ENCODE results near the gene HMGB2. TPM values are rescaled to one million over a fixed set of nuclear protein-coding genes. Genes with fewer than 3 reads are reported as not detected.

Gene HMGB2
- 87.5 TPM for total RNA-seq

GRCh38 chr4:173334085-173334890 is at the start of gene HMGB2:
Gene HMGB2 (minus strand): TSS chr4:173334358. CDS start chr4:173333649, 709 bp downstream.
- peak; percentile 100 for DNase-seq

GRCh38 chr4:173382349-173382748 is 48.2 kb upstream of the HMGB2 start:
- no peak for DNase-seq

DNA sequence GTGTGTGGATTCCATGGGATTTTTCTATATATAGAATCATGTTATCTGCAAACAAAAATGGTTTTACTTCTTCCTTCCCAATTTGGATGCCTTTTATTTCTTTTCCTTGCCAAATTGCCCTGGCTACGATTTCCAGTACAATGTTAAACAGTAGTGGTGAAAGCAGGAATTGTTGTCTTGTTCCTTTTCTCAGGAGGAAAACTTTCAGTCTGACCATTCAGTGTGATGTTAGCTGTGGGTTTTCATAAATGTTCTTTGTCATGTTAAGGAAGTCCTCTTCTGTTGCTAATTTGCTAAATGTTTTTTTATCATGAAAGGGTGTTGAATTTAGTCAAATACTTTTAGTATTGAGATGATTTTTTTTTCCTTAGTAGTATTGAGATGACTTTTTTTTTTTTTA is 47.5 kb upstream of the HMGB2 start:
- no peak for DNase-seq

DNA sequence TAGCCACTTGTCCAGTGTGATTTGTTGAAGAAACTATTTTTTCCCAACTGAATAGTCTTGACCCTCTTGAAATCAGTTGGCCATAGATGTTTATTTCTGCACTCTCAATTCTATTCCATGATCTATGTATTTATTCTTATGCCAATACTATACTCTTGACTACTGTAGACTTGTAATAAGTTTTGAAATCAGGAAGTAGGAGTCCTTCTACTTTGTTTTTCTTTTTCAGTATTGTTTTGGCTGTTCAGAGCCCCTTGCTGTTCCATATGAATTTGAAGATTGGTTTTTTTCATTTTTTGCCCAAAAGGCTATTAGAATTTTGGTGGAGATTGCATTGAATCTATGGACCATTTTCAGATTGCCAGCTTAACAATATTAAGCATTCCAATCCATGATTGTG is 46.8 kb upstream of the HMGB2 start:
- DNase-seq: no peak

DNA sequence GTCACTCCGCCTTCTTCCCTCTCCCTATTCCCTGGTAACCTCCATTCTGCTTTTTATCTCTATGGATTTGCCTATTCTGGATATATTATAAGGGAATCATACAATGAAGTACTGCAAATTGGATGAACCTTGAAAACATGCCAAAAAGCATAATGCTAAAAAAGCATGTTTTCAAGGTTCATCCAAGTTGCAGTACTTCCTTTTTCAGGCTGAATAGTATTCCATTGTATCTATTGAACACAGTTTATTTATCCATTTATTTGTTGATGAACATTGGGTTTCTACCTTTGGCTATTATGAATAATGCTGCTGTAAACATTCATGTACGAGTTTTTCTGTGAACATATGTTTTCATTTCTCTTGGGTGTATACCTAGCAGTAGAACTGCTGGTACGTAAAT is 45.8 kb upstream of the HMGB2 start:
- DNase-seq: no peak

GRCh38 chr4:173374588-173374987 is 40.4 kb upstream of the HMGB2 start:
- no peak for DNase-seq

DNA sequence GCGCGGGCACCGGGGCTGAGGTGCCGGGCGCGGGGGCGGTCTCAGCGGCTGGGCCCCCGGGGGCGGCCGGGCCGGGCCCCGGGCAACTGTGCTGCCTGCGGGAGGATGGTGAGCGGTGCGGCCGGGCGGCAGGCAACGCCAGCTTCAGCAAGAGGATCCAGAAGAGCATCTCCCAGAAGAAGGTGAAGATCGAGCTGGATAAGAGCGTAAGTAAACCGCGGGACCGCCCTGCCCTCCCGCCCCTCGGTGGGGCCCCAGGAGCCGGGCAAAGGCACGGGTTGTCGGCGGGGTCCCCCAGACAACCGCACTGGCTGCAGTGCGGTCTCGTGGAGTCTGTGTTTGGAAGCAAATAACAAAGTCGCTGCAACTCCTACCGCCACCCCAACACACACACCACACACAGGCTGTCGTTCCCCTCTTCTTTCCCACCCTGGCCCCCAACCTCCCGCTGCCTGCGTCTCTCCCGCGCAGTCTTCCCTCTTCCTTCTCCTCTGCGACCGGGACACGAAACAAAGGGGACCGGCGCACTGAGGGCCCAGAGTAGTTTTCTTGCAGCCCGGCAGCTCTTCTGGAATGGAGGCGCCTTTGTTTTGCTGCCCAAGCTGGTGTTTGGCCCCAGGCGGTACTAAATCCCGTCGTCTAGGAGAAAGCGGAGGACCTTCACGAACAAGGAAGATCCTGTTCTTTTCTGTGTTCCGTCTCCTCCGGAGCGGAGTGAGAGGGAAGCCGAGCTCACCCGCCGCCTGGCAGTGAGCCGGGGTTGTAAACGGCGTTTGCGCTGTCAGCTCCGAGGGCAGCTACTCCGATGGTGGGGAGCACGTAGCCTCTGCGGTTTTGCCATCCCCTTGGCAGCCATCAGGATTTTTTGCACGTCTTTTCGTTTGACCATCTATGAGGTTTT is 37.4 kb upstream of the HMGB2 start:
- DNase-seq: peak; percentile 89

- peak; percentile 100 for DNase-seq
These were observed 36.5 kb upstream of the HMGB2 start, which contains the start of gene SAP30 for GRCh38 chr4:173370477-173371291. Gene SAP30 (plus strand): TSS chr4:173370954. CDS start chr4:173371183, 229 bp downstream.

GRCh38 chr4:173370130-173370476 is 35.9 kb upstream of the HMGB2 start:
- no peak for DNase-seq

DNA sequence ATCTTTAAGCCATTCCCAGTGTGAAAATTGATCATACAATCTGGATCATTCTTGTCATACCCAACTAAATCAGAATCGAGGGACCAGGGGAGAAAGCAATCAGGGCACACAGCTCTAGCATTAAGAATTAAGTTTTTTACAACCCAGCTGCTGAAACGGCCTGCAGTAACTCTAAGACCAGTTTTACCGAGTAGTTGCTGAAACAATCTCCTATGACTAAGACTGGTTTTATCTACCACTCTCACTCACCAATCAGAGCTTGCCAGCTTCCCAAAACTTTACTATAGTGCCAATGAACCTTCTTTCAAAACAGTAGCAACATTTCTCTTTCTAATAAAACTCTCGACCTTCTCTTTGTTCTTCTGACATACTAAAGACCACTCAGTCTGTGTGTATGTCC is 33.8 kb upstream of the HMGB2 start:
- peak; percentile 13 for DNase-seq

GRCh38 chr4:173367285-173367684 is 33.1 kb upstream of the HMGB2 start:
- DNase-seq: peak; percentile 5

DNA sequence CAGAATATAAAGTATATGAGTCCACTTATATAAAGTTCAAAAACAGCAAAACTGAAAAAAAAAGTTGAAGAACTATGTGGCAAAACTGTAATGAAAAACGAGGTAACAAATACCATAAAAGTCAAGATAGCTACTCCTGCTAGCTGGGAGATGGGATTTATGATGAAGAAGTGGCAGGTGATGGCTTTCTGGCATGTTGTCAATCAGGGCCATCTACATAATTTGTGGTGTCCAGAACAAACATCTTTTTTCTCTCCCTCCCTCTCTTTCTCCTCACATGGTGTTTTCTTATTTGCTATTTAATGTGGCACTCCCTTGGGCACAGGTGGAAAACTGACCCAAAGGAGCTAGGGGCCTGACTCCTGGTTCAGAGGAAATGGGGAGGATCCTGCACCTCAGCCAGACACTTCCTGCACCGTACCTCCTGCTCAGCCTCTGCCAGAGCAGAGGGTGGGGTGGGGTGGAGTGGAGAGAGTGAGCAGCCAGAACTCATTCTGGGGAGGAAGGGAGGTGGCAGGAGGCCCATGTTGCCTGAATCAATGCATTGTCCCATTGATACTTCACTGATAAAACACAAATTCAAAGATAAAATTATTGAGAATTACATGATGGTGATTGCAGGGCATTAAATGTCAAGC is 31.3 kb upstream of the HMGB2 start:
- no peak for DNase-seq

- DNase-seq: no peak
These were observed 28.5 kb upstream of the HMGB2 start for GRCh38 chr4:173362666-173363065.

DNA sequence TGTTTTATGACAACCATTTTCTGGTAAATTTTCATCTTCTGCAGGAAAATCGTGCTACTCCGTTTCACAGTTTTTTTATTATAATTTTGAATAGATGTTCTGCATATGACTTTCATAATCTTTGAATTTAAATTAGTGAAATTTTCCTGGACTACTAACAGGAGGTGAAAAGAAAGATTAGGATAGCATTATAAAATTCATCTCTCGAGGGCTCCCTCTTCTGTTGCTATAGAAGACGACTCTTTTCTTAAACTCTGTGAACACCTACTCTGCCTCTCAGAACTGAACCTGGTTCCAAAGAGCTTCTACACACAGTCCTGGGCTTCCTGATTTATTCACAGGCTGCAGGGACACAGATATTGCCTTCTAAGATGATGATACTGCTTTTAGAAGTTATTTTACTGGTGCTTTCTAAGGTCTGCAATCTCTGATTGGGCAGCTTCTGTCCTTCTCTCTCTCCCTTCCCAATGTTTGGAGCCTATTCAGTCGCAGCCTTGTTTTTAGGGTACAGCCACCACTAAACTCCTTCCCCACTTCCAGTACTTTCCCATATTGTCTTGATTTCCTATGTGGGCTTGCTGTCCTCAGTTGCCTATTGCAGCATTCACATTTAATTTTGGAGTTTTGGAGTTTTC is 26.5 kb upstream of the HMGB2 start:
- DNase-seq: no peak

DNA sequence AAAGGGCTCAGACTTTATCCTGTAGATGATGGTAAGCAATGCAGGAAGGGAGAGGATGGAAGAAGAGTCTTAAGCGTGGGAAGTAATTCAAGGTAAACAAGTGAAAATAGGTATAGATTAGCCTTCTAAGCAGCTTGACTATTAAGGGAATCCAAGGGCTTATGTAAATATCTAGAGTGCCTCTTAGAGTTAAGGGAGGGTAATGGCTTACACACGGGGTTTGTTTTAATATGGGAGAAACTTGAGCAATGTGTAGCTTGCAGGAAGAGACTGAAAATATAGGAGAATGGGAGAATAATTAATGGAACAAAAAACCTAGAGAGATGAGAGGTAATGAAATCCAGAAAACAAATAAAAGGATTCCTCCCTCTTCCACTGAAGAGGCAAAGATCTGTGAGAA is 23.8 kb upstream of the HMGB2 start:
- DNase-seq: no peak

DNA sequence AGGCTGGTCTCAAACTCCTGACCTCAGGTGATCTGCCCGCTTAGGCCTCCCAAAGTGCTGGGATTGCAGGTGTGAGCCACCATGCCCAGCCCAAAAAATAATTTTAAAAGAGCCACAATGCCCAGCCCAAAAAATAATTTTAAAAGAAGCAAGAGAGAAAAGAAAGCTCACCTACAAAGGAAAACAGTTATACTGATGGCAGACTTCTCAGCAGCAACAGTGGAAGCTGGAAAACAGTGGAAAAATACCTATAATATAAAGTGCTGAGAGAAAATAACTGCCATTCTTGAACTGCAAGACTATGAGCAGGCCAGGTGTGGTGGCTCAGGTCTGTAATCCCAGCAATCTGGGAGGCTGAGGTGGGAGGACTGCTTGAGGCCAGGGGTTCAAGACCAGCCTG is 13.3 kb upstream of the HMGB2 start:
- no peak for DNase-seq

DNA sequence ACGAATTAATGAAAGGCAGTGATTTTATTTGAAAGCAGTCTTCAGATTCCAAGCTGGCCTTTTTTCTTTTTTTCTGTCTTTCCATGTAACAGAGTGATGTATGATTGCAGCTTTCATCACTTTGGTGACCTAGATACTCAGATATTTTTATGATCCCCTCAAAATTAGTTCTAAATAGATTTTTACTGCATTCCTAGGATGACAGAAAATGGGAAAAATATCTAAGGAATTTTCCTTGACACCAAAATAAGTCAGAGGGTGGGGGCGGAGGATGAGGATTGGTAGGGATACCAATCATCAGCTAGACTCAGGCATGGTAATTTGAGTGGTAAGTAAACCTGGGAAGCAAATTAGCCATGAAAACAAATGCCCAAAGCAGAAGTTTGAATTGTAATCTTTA is 11.9 kb upstream of the HMGB2 start:
- no peak for DNase-seq

DNA sequence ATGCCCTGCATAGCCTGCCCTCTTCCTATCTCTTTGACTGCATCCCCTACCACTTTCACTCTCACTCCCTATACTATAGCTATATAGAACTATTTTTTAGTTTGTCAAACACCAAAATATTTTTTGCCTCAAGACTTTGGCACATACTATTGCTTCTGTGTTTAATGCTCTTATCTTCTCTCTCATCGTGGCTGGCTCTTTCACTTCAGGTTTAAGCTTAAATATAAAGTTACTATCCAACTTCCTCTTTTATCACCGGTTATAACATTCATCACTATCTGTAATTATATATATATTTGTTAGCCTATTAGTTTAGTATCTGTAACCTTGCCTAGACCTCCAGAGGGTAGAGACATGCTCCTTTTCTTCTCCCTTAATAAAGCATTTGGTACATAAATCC is 11.5 kb upstream of the HMGB2 start:
- DNase-seq: no peak

DNA sequence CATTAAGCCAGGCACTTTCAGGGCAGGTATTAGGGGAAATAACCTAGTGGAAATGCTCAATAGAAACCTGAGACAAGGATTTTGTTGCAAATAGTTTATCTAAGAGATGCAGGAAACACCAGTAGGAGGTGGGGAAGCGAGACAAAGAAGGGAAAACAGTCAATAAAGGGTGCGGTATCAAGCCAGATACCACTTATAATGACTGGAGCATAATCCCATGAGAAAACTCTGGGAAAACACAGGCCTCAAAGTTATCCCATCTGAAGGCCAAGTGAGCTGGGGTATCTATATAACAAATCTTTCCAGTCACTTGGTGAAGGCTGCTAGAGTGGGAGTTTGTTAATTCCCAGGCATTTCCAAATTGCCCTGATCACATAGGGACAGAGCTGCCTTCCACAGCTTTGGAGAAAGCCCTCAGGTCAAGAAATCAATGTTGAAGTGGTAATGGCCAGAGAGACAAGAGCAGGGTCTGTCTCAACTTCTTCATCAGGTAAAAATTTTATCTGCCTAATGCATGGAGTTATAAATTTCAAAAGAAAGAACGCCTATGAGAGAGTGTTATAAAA is 9.8 kb upstream of the HMGB2 start:
- no peak for DNase-seq

GRCh38 chr4:173337463-173337862 is 3.3 kb upstream of the HMGB2 start:
- DNase-seq: no peak
